ENCODE measurements around the gene MC2R.

- TF ChIP-seq, protein P1, sequence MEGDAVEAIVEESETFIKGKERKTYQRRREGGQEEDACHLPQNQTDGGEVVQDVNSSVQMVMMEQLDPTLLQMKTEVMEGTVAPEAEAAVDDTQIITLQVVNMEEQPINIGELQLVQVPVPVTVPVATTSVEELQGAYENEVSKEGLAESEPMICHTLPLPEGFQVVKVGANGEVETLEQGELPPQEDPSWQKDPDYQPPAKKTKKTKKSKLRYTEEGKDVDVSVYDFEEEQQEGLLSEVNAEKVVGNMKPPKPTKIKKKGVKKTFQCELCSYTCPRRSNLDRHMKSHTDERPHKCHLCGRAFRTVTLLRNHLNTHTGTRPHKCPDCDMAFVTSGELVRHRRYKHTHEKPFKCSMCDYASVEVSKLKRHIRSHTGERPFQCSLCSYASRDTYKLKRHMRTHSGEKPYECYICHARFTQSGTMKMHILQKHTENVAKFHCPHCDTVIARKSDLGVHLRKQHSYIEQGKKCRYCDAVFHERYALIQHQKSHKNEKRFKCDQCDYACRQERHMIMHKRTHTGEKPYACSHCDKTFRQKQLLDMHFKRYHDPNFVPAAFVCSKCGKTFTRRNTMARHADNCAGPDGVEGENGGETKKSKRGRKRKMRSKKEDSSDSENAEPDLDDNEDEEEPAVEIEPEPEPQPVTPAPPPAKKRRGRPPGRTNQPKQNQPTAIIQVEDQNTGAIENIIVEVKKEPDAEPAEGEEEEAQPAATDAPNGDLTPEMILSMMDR (IDR thresholded peaks at IDR 0.05; ENCODE audit: control extremely low read depth in 1 of 3, insufficient read depth in 1 of 3, low read depth in 1 of 3, low read length in 3 of 3), result no peak
- TF ChIP-seq ATF2 (IDR thresholded peaks at IDR 0.05; ENCODE audit: low read length), result no peak
- TF ChIP-seq RXRA (IDR thresholded peaks at IDR 0.05; ENCODE audit: insufficient read depth, low read depth, low read length), result no peak
- TF ChIP-seq JUND (IDR thresholded peaks at IDR 0.05; ENCODE audit: low read length), result no peak
- no peak for TF ChIP-seq EZH2 (IDR thresholded peaks at IDR 0.05; ENCODE audit: low read depth, low read length, severe bottlenecking)
- TF ChIP-seq USF2 (IDR thresholded peaks at IDR 0.05; ENCODE audit: low read length), result no peak
These were observed 1.2 kb upstream of the MC2R start for GRCh38 chr18:13916559-13916958.
